Stomach (tissue), 9 donors: ENCODE measurements around the gene PTPN14. TPM values are rescaled to one million over a fixed set of nuclear protein-coding genes. Genes with fewer than 3 reads are reported as not detected.
A peak's percentile ranks its signal among the peaks of the same experiment; 100 is the strongest.

Experiments
- DNase-seq, 2 donors: peaks; one replicate each; pipeline versions ENCODE4 v3.0.0 to v3.0.0-alpha.2; 2013 to 2019
- H3K27ac ChIP-seq, 5 donors: fragments of 200-600 bp in 4 of 5; sonication (generic) in 4 of 5; one replicate each; pipeline ENCODE4 v1.5.1; 2013 to 2019; ENCODE audit warnings: mild to moderate bottlenecking in 1 of 5, moderate library complexity in 1 of 5
- H3K27me3 ChIP-seq, 3 donors: fragments of 200-600 bp; sonication (generic); one replicate each; pipeline ENCODE4 v1.5.1; 2017 to 2019; ENCODE audit warnings: mixed run types in 1 of 3
- H3K36me3 ChIP-seq, 4 donors: fragments of 200-600 bp; sonication (generic); 1 replicate in 3 of 4; 2 replicates in 1 of 4; pipeline ENCODE4 v1.5.1; 2016 to 2019
- H3K4me1 ChIP-seq, 4 donors: fragments of 200-600 bp; sonication (generic); one replicate each; pipeline ENCODE4 v1.5.1; 2016 to 2019
- H3K4me3 ChIP-seq, 4 donors: fragments of 200-600 bp; sonication (generic) in 3 of 4; one replicate each; pipeline ENCODE4 v1.5.1; 2016 to 2019; ENCODE audit warnings: mild to moderate bottlenecking in 1 of 4
- H3K9me3 ChIP-seq, 4 donors: fragments of 200-600 bp; sonication (generic); one replicate each; pipeline ENCODE4 v1.5.1; 2016 to 2019
- EP300 ChIP-seq: sonication (generic); formaldehyde crosslinking; IDR thresholded peaks from one replicate; pipeline ENCODE4 v1.6.1; 2017; ENCODE audit warnings: antibody characterized with exemption
- POLR2A ChIP-seq, 4 donors: fragments of 450-650 bp; IDR thresholded peaks; one replicate each; pipeline ENCODE4 v1.6.1; 2016; ENCODE audit warnings: antibody characterized with exemption in 4 of 4, control low read depth in 2 of 4, mild to moderate bottlenecking in 1 of 4, moderate library complexity in 1 of 4
- POLR2AphosphoS5 ChIP-seq, 3 donors: sonication (generic); formaldehyde crosslinking; IDR thresholded peaks; one replicate each; pipeline ENCODE4 v1.6.1; 2016; ENCODE audit warnings: antibody characterized with exemption in 3 of 3
- WGBS, 5 donors: extraction: QIAGEN DNeasy Blood & Tissue Kit in 3 of 5; methylation state at CpG; one replicate each; pipeline versions ENCODE4 v1.1.5 to v1.1.7; 2013 to 2018; 5-methylcytosine and 5-hydroxymethylcytosine counted together
- intact Hi-C: fragments of 100-400 bp; cut with DNase I; formaldehyde crosslinking; loops from one replicate; pipeline ENCODE4 v1.15.1; 2023; ENCODE audit warnings: low total_unique reads
- polyA plus RNA-seq, 3 donors: library from polyadenylated mRNA; stranded (reverse); fragments of 200-250 nt; gene quantifications; one replicate each; pipeline ENCODE4 v1.2.3, GENCODE V29; 2013
- total RNA-seq, 5 donors: library from RNA; depleted of rRNA; stranded (reverse); fragments of >200 nt; gene quantifications; one replicate each; pipeline versions ENCODE4 v1.1.0 to v1.2.3, GENCODE V29; 2014 to 2016
- TF ChIP-seq, protein P1 (sequence below), 7 experiments: fragments of 450-650 bp in 4 of 7; fragments of 200-600 bp in 3 of 7; sonication (generic) in 3 of 7; IDR thresholded peaks; one replicate each; pipeline ENCODE4 v1.5.1; 2016 to 2019; ENCODE audit warnings: antibody characterized with exemption in 7 of 7, control low read depth in 2 of 7, mild to moderate bottlenecking in 1 of 7
- donor health status: healthy with polysubstance abuse.
- donor health status: Bipolar disorder and iron deficiency.
- donor health status: healthy.

Gene PTPN14
- total and polyA plus RNA-seq, 8 donors, result 1.7 to 44.6 (median 9.8) TPM

DNA sequence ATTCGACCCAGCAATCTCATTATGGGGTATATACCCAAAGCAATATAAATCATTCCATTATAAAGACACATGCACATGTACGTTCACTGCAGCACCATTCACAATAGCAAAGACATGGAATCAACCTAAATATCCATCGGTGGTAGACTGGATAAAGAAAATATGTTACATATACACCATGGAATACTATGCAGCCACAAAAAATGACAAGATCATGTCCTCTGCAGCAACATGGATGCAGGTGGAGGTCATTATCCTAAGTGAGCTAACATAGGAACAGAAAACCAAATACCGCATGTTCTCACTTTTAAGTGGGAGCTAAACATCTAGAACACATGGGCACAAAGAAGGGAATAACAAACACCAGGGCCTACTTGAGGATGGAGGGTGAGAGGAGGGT lies 115.5 kb downstream of the PTPN14 start:
- H3K4me3 ChIP-seq, result no peak overlapping the region
- H3K4me1 ChIP-seq, result peaks cover 0 to 29% (median 22%) of the 10 kb centered on the region in 4 donors
- 90 to 98% (median 97%) methylated on average over 4 of the region's 4 CpGs for WGBS, 5 donors
- H3K27me3 ChIP-seq, result no peaks in the 10 kb centered on the region
- no peaks in the 10 kb centered on the region for H3K36me3 ChIP-seq
- no peak overlapping the region for H3K27ac ChIP-seq
- H3K9me3 ChIP-seq, result no peaks in the 10 kb centered on the region
- intact Hi-C loops, result no loop called here
- TF ChIP-seq POLR2AphosphoS5 (IDR thresholded peaks at IDR 0.05) (no peak), POLR2A (IDR thresholded peaks at IDR 0.05) (no peak), EP300 (no peak)
- TF ChIP-seq, protein P1, sequence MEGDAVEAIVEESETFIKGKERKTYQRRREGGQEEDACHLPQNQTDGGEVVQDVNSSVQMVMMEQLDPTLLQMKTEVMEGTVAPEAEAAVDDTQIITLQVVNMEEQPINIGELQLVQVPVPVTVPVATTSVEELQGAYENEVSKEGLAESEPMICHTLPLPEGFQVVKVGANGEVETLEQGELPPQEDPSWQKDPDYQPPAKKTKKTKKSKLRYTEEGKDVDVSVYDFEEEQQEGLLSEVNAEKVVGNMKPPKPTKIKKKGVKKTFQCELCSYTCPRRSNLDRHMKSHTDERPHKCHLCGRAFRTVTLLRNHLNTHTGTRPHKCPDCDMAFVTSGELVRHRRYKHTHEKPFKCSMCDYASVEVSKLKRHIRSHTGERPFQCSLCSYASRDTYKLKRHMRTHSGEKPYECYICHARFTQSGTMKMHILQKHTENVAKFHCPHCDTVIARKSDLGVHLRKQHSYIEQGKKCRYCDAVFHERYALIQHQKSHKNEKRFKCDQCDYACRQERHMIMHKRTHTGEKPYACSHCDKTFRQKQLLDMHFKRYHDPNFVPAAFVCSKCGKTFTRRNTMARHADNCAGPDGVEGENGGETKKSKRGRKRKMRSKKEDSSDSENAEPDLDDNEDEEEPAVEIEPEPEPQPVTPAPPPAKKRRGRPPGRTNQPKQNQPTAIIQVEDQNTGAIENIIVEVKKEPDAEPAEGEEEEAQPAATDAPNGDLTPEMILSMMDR (IDR thresholded peaks at IDR 0.05), result no peak
- no peak for DNase-seq

DNA sequence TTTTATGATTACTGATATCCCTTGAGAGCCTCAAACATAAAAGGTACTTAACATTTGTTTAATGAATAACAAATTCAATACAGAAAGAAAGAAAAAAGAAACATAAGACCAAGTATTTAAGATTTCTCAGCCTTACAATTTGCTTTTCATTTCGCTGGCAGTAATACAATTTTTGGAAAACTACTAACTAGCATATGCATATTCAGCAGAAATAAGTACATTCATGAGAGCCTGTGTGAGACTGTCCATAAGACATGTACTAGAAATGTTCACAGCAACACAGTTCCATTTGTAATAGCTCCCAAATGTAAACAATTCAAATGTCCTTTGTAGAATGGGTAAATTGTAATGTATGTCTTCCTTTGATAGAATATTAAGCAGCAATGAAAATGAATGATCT lies 119.2 kb downstream of the PTPN14 start:
- TF ChIP-seq POLR2AphosphoS5 (IDR thresholded peaks at IDR 0.05) (no peak), EP300 (no peak), POLR2A (IDR thresholded peaks at IDR 0.05) (no peak)
- TF ChIP-seq, protein P1 (IDR thresholded peaks at IDR 0.05), result no peak
- intact Hi-C loops, result no loop called here
- Histone ChIP-seq H3K9me3 (no peaks in the 10 kb centered on the region), H3K27ac (no peak overlapping the region), H3K4me1 (no peaks in the 10 kb centered on the region), H3K4me3 (no peak overlapping the region), H3K36me3 (no peaks in the 10 kb centered on the region), H3K27me3 (no peaks in the 10 kb centered on the region)
- DNase-seq, result no peak
- WGBS, 5 donors, result 61 to 87% (median 67%) methylated on average over 1 of the region's 1 CpG

GRCh38 chr1:214429951-214430770 lies 121.2 kb downstream of the PTPN14 start:
- Histone ChIP-seq H3K9me3 (no peaks in the 10 kb centered on the region), H3K4me3 (no peak overlapping the region), H3K4me1 (no peaks in the 10 kb centered on the region), H3K36me3 (no peaks in the 10 kb centered on the region), H3K27me3 (no peaks in the 10 kb centered on the region), H3K27ac (no peak overlapping the region)
- no peak for DNase-seq
- WGBS, 5 donors, result 88 to 97% (median 91%) methylated on average over 9 of the region's 9 CpGs
- intact Hi-C loops, result no loop called here
- TF ChIP-seq POLR2AphosphoS5 (IDR thresholded peaks at IDR 0.05) (no peak), POLR2A (IDR thresholded peaks at IDR 0.05) (no peak), EP300 (no peak)
- TF ChIP-seq, protein P1 (IDR thresholded peaks at IDR 0.05), result no peak

DNA sequence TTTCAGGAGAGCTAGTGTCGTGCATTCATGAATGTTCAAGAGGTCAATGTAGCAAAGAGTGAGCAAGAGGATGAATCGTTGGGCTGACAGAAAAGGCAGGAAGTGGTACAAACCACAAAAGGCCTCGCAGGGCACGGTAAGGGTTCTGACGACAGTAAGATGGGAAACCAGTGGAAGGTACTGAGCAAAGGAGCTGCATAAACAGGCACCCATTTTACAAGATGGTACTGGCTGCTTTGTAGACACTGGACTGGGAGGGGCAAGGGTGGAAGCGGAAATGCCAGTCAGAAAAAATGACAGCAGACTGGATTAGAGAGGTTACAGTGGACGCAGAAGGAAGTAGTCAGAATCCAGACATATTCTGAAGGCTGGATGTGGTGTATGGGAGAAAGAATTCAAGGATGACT lies 123.5 kb downstream of the PTPN14 start:
- peak; percentile 29 to 68 for DNase-seq
- WGBS, 5 donors, result 60 to 76% (median 73%) methylated on average over 7 of the region's 7 CpGs
- intact Hi-C loops, result no loop called here
- H3K4me1 ChIP-seq, result no peaks in the 10 kb centered on the region
- no peak overlapping the region for H3K4me3 ChIP-seq
- TF ChIP-seq POLR2AphosphoS5 (IDR thresholded peaks at IDR 0.05) (no peak), EP300 (no peak), POLR2A (IDR thresholded peaks at IDR 0.05) (no peak)
- TF ChIP-seq, protein P1 (IDR thresholded peaks at IDR 0.05), result no peak
- H3K9me3 ChIP-seq, result no peaks in the 10 kb centered on the region
- H3K36me3 ChIP-seq, result no peaks in the 10 kb centered on the region
- H3K27me3 ChIP-seq, result no peaks in the 10 kb centered on the region
- H3K27ac ChIP-seq, result no peak overlapping the region
